Prostate gland (tissue), 2 donors: ENCODE data around the gene SAMD8. TPM values are rescaled to one million over a fixed set of nuclear protein-coding genes. Genes with fewer than 3 reads are reported as not detected.
A peak's percentile ranks its signal among the peaks of the same experiment; 100 is the strongest.
"Not testable (repeated sequence)": the region's sequence is repeated elsewhere in the genome, so short reads cannot be mapped to it uniquely, and the experiment has no call there.

ENCODE experiments used
- DNase-seq: peaks from one replicate; pipeline ENCODE4 v3.0.0-alpha.2; 2019; ENCODE audit warnings: low spot score
- H3K27ac ChIP-seq, 2 donors: fragments of 200-600 bp; sonication (generic); 2 replicates each; pipeline ENCODE4 v1.5.1; 2017 to 2019
- H3K27me3 ChIP-seq: fragments of 200-600 bp; sonication (generic); replicated peaks from 2 replicates; pipeline ENCODE4 v1.5.1; 2019; ENCODE audit not compliant: insufficient read depth
- H3K36me3 ChIP-seq, 2 donors: fragments of 200-600 bp; sonication (generic); 1 replicate in 1 of 2; 2 replicates in 1 of 2; pipeline versions ENCODE4 v1.5.1 to v1.8.1; 2017 to 2019
- H3K4me1 ChIP-seq: fragments of 200-600 bp; sonication (generic); replicated peaks from 2 replicates; pipeline ENCODE4 v1.5.1; 2019
- H3K4me3 ChIP-seq, 2 donors: fragments of 200-600 bp; sonication (generic); 2 replicates each; pipeline ENCODE4 v1.5.1; 2017 to 2019
- H3K9me3 ChIP-seq: fragments of 200-600 bp; sonication (generic); 2 replicates; pipeline ENCODE4 v1.5.1; 2017
- CTCF ChIP-seq, 4 experiments: fragments of 200-600 bp in 2 of 4; fragments of 450-650 bp in 2 of 4; sonication (generic) in 2 of 4; IDR thresholded peaks; 1 replicate in 3 of 4; 2 replicates in 1 of 4; pipeline ENCODE4 v1.5.1; 2016 to 2019; ENCODE audit warnings: antibody characterized with exemption in 4 of 4, mild to moderate bottlenecking in 2 of 4, moderate library complexity in 2 of 4
- POLR2A ChIP-seq: fragments of 450-650 bp; IDR thresholded peaks from one replicate; pipeline ENCODE4 v1.6.1; 2016; ENCODE audit warnings: antibody characterized with exemption, mild to moderate bottlenecking
- POLR2AphosphoS5 ChIP-seq: sonication (generic); formaldehyde crosslinking; IDR thresholded peaks from one replicate; pipeline ENCODE4 v1.6.1; 2017; ENCODE audit warnings: antibody characterized with exemption
- WGBS: methylation state at CpG from one replicate; pipeline ENCODE4 v1.1.5; 2018; 5-methylcytosine and 5-hydroxymethylcytosine counted together
- intact Hi-C: fragments of 100-400 bp; cut with DNase I; formaldehyde crosslinking; loops from one replicate; pipeline ENCODE4 v1.14.2; 2022
- total RNA-seq, 2 donors: library from RNA; depleted of rRNA; stranded (reverse); fragments of >200 nt; gene quantifications; one replicate each; pipeline ENCODE4 v1.1.0, GENCODE V29; 2016

The SAMD8 gene
- total RNA-seq, 2 donors from 2014 or later = 18.8 to 41.5 TPM

- peak overlapping the region; percentile 96 to 98 for H3K27ac ChIP-seq
These were observed 1.3 kb upstream of the SAMD8 start for GRCh38 chr10:75110006-75110632.

GRCh38 chr10:75111907-75112679 is 637 bp downstream of the SAMD8 start:
- Histone ChIP-seq H3K36me3 (no peaks in the 10 kb centered on the region), H3K4me3 (peak overlapping the region; percentile 87 to 96), H3K9me3 (no peaks in the 10 kb centered on the region), H3K27ac (peak overlapping the region; percentile 96 to 98), H3K27me3 (no peaks in the 10 kb centered on the region), H3K4me1 (no peaks in the 10 kb centered on the region)
- TF ChIP-seq POLR2A (no peak), POLR2AphosphoS5 (no peak), CTCF (IDR thresholded peaks at IDR 0.05) (peak in 1 of 4 experiments; percentile 6)
- WGBS = 1% methylated on average over 23 of the region's 23 CpGs
- DNase-seq = peak; percentile 41
- intact Hi-C loops = loop anchor here (2.0 to 5.0 kb wide), 3 partner anchors 100 to 285 kb away; partner anchors contain the start of genes KAT6B and VDAC2

More at GRCh38 chr10:75110006-75110632, 1.3 kb upstream of the SAMD8 start:
- no peak for DNase-seq
- TF ChIP-seq POLR2AphosphoS5 (no peak), POLR2A (no peak), CTCF (IDR thresholded peaks at IDR 0.05) (no peak)
- Histone ChIP-seq H3K4me3 (no peak overlapping the region), H3K4me1 (no peaks in the 10 kb centered on the region), H3K27me3 (no peaks in the 10 kb centered on the region), H3K9me3 (no peaks in the 10 kb centered on the region), H3K36me3 (no peaks in the 10 kb centered on the region)
- 93% methylated on average over 8 of the region's 8 CpGs for WGBS
- intact Hi-C loops = loop anchor here (2.0 to 5.0 kb wide), 3 partner anchors 102 to 283 kb away; partner anchors contain the start of genes KAT6B and VDAC2

GRCh38 chr10:75115137-75115536 is 3.7 kb downstream of the SAMD8 start:
- no peaks in the 10 kb centered on the region for H3K9me3 ChIP-seq
- WGBS = 70% methylated on average over 2 of the region's 2 CpGs
- no peak for DNase-seq
- H3K27me3 ChIP-seq = no peaks in the 10 kb centered on the region
- H3K27ac ChIP-seq = peak overlapping the region in 1 of 2 donors; percentile 14
- H3K4me3 ChIP-seq = no peak overlapping the region
- no peaks in the 10 kb centered on the region for H3K4me1 ChIP-seq
- intact Hi-C loops = no loop called here
- TF ChIP-seq POLR2AphosphoS5 (peak; percentile 27), POLR2A (no peak), CTCF (IDR thresholded peaks at IDR 0.05) (no peak)
- no peaks in the 10 kb centered on the region for H3K36me3 ChIP-seq

GRCh38 chr10:75116941-75117775 is 5.7 kb downstream of the SAMD8 start:
- H3K36me3 ChIP-seq, intact Hi-C loops, DNase-seq, H3K9me3 ChIP-seq, H3K27ac ChIP-seq, H3K4me3 ChIP-seq, H3K27me3 ChIP-seq, H3K4me1 ChIP-seq: not testable (repeated sequence)
- 98% methylated on average over 15 of the region's 15 CpGs for WGBS

- H3K27me3 ChIP-seq = no peaks in the 10 kb centered on the region
- no peak for DNase-seq
- 71% methylated on average over 3 of the region's 3 CpGs for WGBS
- no peak overlapping the region for H3K27ac ChIP-seq
- H3K4me3 ChIP-seq = no peak overlapping the region
- H3K36me3 ChIP-seq = no peaks in the 10 kb centered on the region
- no peak for TF ChIP-seq CTCF (IDR thresholded peaks at IDR 0.05)
- TF ChIP-seq POLR2A = no peak
- TF ChIP-seq POLR2AphosphoS5 = no peak
- no peaks in the 10 kb centered on the region for H3K4me1 ChIP-seq
- intact Hi-C loops = no loop called here
- H3K9me3 ChIP-seq = no peaks in the 10 kb centered on the region
These were observed 6.5 kb downstream of the SAMD8 start for GRCh38 chr10:75117995-75118394.

- H3K9me3 ChIP-seq, H3K36me3 ChIP-seq, intact Hi-C loops, H3K27me3 ChIP-seq, H3K4me1 ChIP-seq, H3K27ac ChIP-seq, H3K4me3 ChIP-seq, DNase-seq: not testable (repeated sequence)
- 89% methylated on average over 15 of the region's 15 CpGs for WGBS
These were observed 8.1 kb downstream of the SAMD8 start for GRCh38 chr10:75119444-75120066.
